ENCODE results near the gene FFAR2.

DNA sequence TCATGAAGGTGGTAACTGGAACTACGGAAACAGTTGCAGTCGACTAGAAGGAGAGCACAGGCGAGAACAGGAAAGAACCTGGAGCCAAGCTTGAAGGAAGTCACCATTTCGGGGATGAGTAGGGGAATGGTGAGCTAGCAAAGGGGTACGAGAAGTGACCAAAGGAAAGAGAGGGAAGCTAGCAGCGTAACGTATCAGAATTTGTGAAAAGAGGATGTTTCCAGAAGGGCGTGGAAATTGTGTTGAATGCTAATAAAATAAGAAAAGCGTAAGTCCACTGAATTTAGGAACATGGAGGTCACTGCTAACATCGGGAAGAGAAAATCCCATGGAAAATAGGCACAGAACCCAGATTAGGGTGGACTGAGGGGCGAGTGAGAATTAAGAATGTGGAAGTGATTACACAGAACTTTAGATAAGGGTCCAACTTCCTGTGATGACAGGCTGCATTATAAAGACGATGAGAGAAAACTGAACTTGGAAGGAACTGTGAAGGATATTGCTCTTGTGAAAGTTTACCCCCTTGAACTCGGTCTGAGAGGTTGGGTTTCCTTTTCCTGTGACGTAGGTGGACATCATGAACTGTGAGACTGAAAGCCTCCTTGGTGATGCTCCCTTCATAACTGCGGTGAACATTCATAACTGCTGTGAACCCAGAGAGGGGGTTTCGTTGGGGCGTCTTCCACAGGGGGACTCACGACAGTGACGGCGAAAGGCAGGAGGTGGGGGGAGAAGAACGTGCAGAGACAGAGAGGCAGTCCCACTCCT is 2.0 kb upstream of the FFAR2 start:
- TF ChIP-seq, protein P1, sequence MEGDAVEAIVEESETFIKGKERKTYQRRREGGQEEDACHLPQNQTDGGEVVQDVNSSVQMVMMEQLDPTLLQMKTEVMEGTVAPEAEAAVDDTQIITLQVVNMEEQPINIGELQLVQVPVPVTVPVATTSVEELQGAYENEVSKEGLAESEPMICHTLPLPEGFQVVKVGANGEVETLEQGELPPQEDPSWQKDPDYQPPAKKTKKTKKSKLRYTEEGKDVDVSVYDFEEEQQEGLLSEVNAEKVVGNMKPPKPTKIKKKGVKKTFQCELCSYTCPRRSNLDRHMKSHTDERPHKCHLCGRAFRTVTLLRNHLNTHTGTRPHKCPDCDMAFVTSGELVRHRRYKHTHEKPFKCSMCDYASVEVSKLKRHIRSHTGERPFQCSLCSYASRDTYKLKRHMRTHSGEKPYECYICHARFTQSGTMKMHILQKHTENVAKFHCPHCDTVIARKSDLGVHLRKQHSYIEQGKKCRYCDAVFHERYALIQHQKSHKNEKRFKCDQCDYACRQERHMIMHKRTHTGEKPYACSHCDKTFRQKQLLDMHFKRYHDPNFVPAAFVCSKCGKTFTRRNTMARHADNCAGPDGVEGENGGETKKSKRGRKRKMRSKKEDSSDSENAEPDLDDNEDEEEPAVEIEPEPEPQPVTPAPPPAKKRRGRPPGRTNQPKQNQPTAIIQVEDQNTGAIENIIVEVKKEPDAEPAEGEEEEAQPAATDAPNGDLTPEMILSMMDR (IDR thresholded peaks at IDR 0.05), result no peak
- TF ChIP-seq POLR2A (IDR thresholded peaks at IDR 0.05), result no peak
